ENCODE results near the gene PON1. TPM values are rescaled to one million over a fixed set of nuclear protein-coding genes. Genes with fewer than 3 reads are reported as not detected.

The PON1 gene
- total and polyA plus RNA-seq, 5 donors from 2014 or later = not detected

GRCh38 chr7:95340491-95340890 lies 16.2 kb upstream of the PON1 start:
- no peaks in the 10 kb centered on the region for H3K9me3 ChIP-seq (ENCODE audit: control insufficient read depth in 2 of 2, low read length in 2 of 2)
- H3K4me1 ChIP-seq (ENCODE audit: control insufficient read depth, insufficient read depth, low read length, poor library complexity, severe bottlenecking) = no peaks in the 10 kb centered on the region
- no peaks in the 10 kb centered on the region for H3K36me3 ChIP-seq (ENCODE audit: control insufficient read depth, insufficient read depth, low read length)
- Mint-ChIP-seq H3K9me3 (peaks cover 0 to 4% (median 1%) of the 10 kb centered on the region in 7 donors), H3K27me3 (peaks cover 5% of the 10 kb centered on the region), H3K36me3 (no peaks in the 10 kb centered on the region), H3K27ac (no peak overlapping the region), H3K4me1 (no peaks in the 10 kb centered on the region), H3K4me3 (no peak overlapping the region)
- H3K4me3 ChIP-seq (ENCODE audit: low read depth, low read length) = no peak overlapping the region
- DNase-seq (no peak), ATAC-seq (ENCODE audit: low read depth in 2 of 2) (no peak)
- H3K27ac ChIP-seq (ENCODE audit: insufficient read depth, low read length, poor library complexity, severe bottlenecking) = no peak overlapping the region
- H3K27me3 ChIP-seq (ENCODE audit: control insufficient read depth, insufficient read depth, low read length) = no peaks in the 10 kb centered on the region

- Histone ChIP-seq H3K4me3 (ENCODE audit: low read depth, low read length) (no peak overlapping the region), H3K27me3 (ENCODE audit: control insufficient read depth, insufficient read depth, low read length) (no peaks in the 10 kb centered on the region), H3K36me3 (ENCODE audit: control insufficient read depth, insufficient read depth, low read length) (no peaks in the 10 kb centered on the region), H3K4me1 (ENCODE audit: control insufficient read depth, insufficient read depth, low read length, poor library complexity, severe bottlenecking) (no peaks in the 10 kb centered on the region), H3K27ac (ENCODE audit: insufficient read depth, low read length, poor library complexity, severe bottlenecking) (no peak overlapping the region), H3K9me3 (ENCODE audit: control insufficient read depth in 2 of 2, low read length in 2 of 2) (no peaks in the 10 kb centered on the region)
- Mint-ChIP-seq H3K27me3 (peaks cover 5% of the 10 kb centered on the region), H3K4me1 (no peaks in the 10 kb centered on the region), H3K4me3 (no peak overlapping the region), H3K27ac (no peak overlapping the region), H3K36me3 (no peaks in the 10 kb centered on the region), H3K9me3 (peaks cover 0 to 4% (median 1%) of the 10 kb centered on the region in 7 donors)
- ATAC-seq (ENCODE audit: low read depth in 2 of 2) = no peak
- DNase-seq = no peak
Measured at GRCh38 chr7:95338832-95339231, 14.5 kb upstream of the PON1 start.

GRCh38 chr7:95335093-95335492 lies 10.8 kb upstream of the PON1 start:
- H3K9me3 Mint-ChIP-seq = peaks cover 0 to 2% (median 0%) of the 10 kb centered on the region in 7 donors
- Histone ChIP-seq H3K27me3 (ENCODE audit: control insufficient read depth, insufficient read depth, low read length) (no peaks in the 10 kb centered on the region), H3K4me1 (ENCODE audit: control insufficient read depth, insufficient read depth, low read length, poor library complexity, severe bottlenecking) (no peaks in the 10 kb centered on the region), H3K4me3 (ENCODE audit: low read depth, low read length) (no peak overlapping the region), H3K36me3 (ENCODE audit: control insufficient read depth, insufficient read depth, low read length) (no peaks in the 10 kb centered on the region), H3K27ac (ENCODE audit: insufficient read depth, low read length, poor library complexity, severe bottlenecking) (no peak overlapping the region), H3K9me3 (ENCODE audit: control insufficient read depth in 2 of 2, low read length in 2 of 2) (no peaks in the 10 kb centered on the region)
- no peaks in the 10 kb centered on the region for H3K27me3 Mint-ChIP-seq
- no peaks in the 10 kb centered on the region for H3K36me3 Mint-ChIP-seq
- no peak overlapping the region for H3K4me3 Mint-ChIP-seq
- ATAC-seq (ENCODE audit: low read depth in 2 of 2) = no peak
- H3K27ac Mint-ChIP-seq = no peak overlapping the region
- DNase-seq = no peak
- peaks cover 6 to 9% (median 8%) of the 10 kb centered on the region in 4 donors for H3K4me1 Mint-ChIP-seq

GRCh38 chr7:95334447-95334846 lies 10.1 kb upstream of the PON1 start:
- Mint-ChIP-seq H3K9me3 (peaks cover 0 to 2% (median 0%) of the 10 kb centered on the region in 7 donors), H3K4me1 (peaks cover 6 to 10% (median 8%) of the 10 kb centered on the region in 4 donors), H3K36me3 (no peaks in the 10 kb centered on the region), H3K27me3 (no peaks in the 10 kb centered on the region), H3K27ac (no peak overlapping the region), H3K4me3 (no peak overlapping the region)
- H3K4me1 ChIP-seq (ENCODE audit: control insufficient read depth, insufficient read depth, low read length, poor library complexity, severe bottlenecking) = no peaks in the 10 kb centered on the region
- no peaks in the 10 kb centered on the region for H3K36me3 ChIP-seq (ENCODE audit: control insufficient read depth, insufficient read depth, low read length)
- H3K27ac ChIP-seq (ENCODE audit: insufficient read depth, low read length, poor library complexity, severe bottlenecking) = no peak overlapping the region
- no peaks in the 10 kb centered on the region for H3K9me3 ChIP-seq (ENCODE audit: control insufficient read depth in 2 of 2, low read length in 2 of 2)
- no peaks in the 10 kb centered on the region for H3K27me3 ChIP-seq (ENCODE audit: control insufficient read depth, insufficient read depth, low read length)
- DNase-seq = no peak
- no peak for ATAC-seq (ENCODE audit: low read depth in 2 of 2)
- no peak overlapping the region for H3K4me3 ChIP-seq (ENCODE audit: low read depth, low read length)

GRCh38 chr7:95330961-95331337 lies 6.6 kb upstream of the PON1 start:
- Histone ChIP-seq H3K9me3 (ENCODE audit: control insufficient read depth in 2 of 2, low read length in 2 of 2) (no peaks in the 10 kb centered on the region), H3K27me3 (ENCODE audit: control insufficient read depth, insufficient read depth, low read length) (no peaks in the 10 kb centered on the region), H3K36me3 (ENCODE audit: control insufficient read depth, insufficient read depth, low read length) (no peaks in the 10 kb centered on the region), H3K27ac (ENCODE audit: insufficient read depth, low read length, poor library complexity, severe bottlenecking) (no peak overlapping the region), H3K4me1 (ENCODE audit: control insufficient read depth, insufficient read depth, low read length, poor library complexity, severe bottlenecking) (no peaks in the 10 kb centered on the region), H3K4me3 (ENCODE audit: low read depth, low read length) (peak overlapping the region; percentile 85)
- Mint-ChIP-seq H3K36me3 (no peaks in the 10 kb centered on the region), H3K4me3 (peak overlapping the region; percentile 64 to 78 (median 72)), H3K4me1 (peaks cover 6 to 10% (median 8%) of the 10 kb centered on the region in 4 donors), H3K27ac (peak overlapping the region; percentile 8 to 54 (median 16)), H3K27me3 (peaks cover 5% of the 10 kb centered on the region), H3K9me3 (peaks cover 0 to 4% (median 0%) of the 10 kb centered on the region in 7 donors)
- ATAC-seq (ENCODE audit: low read depth in 2 of 2) (no peak), DNase-seq (no peak)

- no peaks in the 10 kb centered on the region for H3K36me3 Mint-ChIP-seq
- Histone ChIP-seq H3K27ac (ENCODE audit: insufficient read depth, low read length, poor library complexity, severe bottlenecking) (no peak overlapping the region), H3K27me3 (ENCODE audit: control insufficient read depth, insufficient read depth, low read length) (peaks cover 2% of the 10 kb centered on the region), H3K36me3 (ENCODE audit: control insufficient read depth, insufficient read depth, low read length) (no peaks in the 10 kb centered on the region), H3K4me3 (ENCODE audit: low read depth, low read length) (peak overlapping the region; percentile 85), H3K9me3 (ENCODE audit: control insufficient read depth in 2 of 2, low read length in 2 of 2) (no peaks in the 10 kb centered on the region), H3K4me1 (ENCODE audit: control insufficient read depth, insufficient read depth, low read length, poor library complexity, severe bottlenecking) (no peaks in the 10 kb centered on the region)
- DNase-seq (peak in 2 of 3 donors; percentile 17 to 67), ATAC-seq (ENCODE audit: low read depth in 2 of 2) (no peak)
- peak overlapping the region; percentile 64 to 78 (median 72) for H3K4me3 Mint-ChIP-seq
- H3K9me3 Mint-ChIP-seq = peaks cover 0 to 4% (median 0%) of the 10 kb centered on the region in 7 donors
- peaks cover 5% of the 10 kb centered on the region for H3K27me3 Mint-ChIP-seq
- peaks cover 6 to 10% (median 8%) of the 10 kb centered on the region in 4 donors for H3K4me1 Mint-ChIP-seq
- H3K27ac Mint-ChIP-seq = peak overlapping the region; percentile 8 to 54 (median 45)
Measured at GRCh38 chr7:95330204-95330960, 6.0 kb upstream of the PON1 start.

GRCh38 chr7:95327356-95327755 lies 3.0 kb upstream of the PON1 start:
- H3K27ac Mint-ChIP-seq = no peak overlapping the region
- DNase-seq = no peak
- peaks cover 6 to 13% (median 8%) of the 10 kb centered on the region in 4 donors for H3K4me1 Mint-ChIP-seq
- H3K9me3 ChIP-seq (ENCODE audit: control insufficient read depth in 2 of 2, low read length in 2 of 2) = no peaks in the 10 kb centered on the region
- H3K36me3 ChIP-seq (ENCODE audit: control insufficient read depth, insufficient read depth, low read length) = no peaks in the 10 kb centered on the region
- H3K27me3 ChIP-seq (ENCODE audit: control insufficient read depth, insufficient read depth, low read length) = peaks cover 2% of the 10 kb centered on the region
- no peak overlapping the region for H3K4me3 ChIP-seq (ENCODE audit: low read depth, low read length)
- ATAC-seq (ENCODE audit: low read depth in 2 of 2) = no peak
- H3K27me3 Mint-ChIP-seq = peaks cover 5% of the 10 kb centered on the region
- H3K4me1 ChIP-seq (ENCODE audit: control insufficient read depth, insufficient read depth, low read length, poor library complexity, severe bottlenecking) = no peaks in the 10 kb centered on the region
- peaks cover 0 to 4% (median 0%) of the 10 kb centered on the region in 7 donors for H3K9me3 Mint-ChIP-seq
- no peaks in the 10 kb centered on the region for H3K36me3 Mint-ChIP-seq
- no peak overlapping the region for H3K27ac ChIP-seq (ENCODE audit: insufficient read depth, low read length, poor library complexity, severe bottlenecking)
- H3K4me3 Mint-ChIP-seq = no peak overlapping the region
